GM18907 (cell line): ENCODE data around the gene POLR3E.

Experiments used
- ATAC-seq: cut with Tn5 transposase; IDR thresholded peaks from one replicate; pipeline ENCODE4 v1.9.1; 2021; ENCODE audit warnings: mild to moderate bottlenecking, moderate library complexity; ENCODE audit not compliant: unreplicated experiment

The POLR3E gene

DNA sequence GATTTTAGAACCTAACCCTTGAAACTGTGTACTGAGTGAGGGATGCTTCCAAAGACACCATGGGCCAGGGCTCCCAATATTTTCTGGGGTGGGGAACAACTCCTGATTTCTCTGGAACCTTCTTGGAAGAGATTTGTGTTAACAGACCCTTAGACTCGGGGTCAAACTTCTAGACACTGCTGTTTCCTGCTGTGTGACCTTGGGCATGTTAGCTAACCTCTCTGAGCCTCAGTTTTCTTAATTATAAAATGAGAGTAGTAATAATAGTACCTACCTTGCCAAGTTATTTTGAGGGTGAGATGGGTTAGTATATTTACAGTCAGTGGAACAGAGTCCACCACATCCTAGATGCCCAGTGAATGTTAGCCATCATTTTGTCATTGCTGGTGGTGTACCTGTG is 18.8 kb downstream of the POLR3E start:
- ATAC-seq: no peak

DNA sequence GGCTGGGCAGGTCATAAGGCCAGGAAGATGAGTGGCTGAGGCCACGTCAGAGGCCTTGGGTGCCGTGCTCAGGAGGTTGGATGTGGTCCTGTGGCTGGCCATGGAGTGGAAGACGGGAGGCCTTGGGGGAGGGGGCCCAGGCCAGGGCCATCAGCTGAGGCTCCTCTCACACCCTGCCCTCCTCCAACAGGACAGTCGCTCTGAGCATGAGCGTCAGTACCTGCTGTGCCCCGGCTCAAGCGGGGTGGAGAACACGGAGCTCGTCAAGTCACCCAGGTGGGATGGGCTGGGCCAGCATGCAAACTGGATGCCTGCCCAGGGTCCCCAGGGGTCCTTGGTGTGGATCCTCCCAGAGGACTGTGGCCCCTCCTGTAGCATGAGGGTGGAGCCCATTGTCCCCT is 19.2 kb downstream of the POLR3E start:
- ATAC-seq: no peak

DNA sequence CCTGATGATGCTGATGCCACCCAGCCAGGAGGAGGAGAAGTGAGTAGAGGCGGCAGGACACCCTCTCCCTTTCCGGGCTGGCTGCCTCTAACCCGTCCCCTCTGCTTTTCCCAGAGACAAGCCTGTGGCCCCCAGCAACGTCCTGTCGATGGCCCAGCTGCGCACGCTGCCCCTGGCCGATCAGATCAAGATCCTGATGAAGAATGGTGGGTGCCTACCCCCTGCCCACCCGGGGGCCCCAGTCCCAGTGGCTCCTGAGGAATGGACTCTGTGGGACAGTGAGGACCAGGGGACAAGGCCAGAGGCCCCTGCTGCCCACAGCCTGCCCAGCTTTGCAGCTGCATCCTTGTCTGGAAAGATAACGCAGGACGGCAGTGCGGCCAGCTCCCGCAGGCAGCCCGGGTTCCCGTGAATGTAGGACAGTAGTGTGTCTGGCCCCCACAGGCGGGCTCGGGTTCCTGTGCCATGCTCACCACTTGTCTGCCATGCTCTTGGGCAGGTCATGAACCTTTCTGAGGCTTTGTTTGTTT is 19.9 kb downstream of the POLR3E start:
- ATAC-seq: no peak

DNA sequence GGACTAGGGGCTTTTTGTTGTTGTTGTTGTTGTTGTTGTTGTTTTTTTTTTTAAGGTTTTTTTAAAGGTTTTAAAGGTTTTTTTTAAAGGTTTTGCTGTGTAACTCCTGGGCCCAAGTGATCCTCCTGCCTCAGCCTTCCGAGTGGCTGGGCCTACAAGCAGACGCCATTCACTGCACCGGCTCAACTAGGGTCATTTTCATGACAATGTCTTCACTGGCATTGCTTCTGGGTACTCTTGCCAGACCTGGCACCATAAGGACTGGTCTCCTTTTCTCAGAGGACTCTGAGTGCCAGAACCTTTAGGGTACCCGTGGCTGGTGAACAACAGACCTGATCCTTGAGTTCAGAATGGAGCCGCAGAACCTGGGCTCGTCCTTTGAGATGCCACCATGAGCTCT is 20.4 kb downstream of the POLR3E start:
- ATAC-seq: no peak

DNA sequence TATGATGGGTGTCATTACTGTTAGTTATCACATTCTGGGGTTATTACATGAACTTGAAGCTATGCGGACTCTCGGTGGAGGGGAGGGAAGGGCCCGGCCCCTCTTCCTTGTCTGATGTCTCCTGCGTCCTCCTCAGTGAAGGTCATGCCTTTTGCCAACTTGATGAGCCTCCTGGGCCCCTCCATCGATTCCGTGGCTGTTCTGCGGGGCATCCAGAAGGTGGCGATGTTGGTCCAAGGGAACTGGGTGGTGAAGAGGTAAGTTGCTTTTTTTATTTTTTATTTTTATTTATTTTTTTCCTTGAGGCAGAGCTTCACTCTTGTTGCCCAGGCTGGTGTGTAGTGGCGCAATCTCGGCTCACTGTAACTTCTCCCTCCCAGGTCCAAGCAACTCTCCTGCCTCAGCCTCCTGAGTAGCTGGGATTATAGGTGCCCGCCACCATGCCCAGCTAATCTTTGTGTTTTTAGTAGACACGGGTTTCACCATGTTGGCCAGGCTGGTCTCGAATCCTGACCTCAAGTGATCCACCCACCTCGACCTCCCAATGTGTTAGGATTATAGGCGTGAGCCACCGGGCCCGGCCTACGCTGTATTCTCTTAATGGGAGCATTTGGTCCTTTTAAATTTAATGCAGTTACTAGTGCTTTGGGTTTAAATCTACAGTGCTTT is 21.6 kb downstream of the POLR3E start:
- no peak for ATAC-seq

DNA sequence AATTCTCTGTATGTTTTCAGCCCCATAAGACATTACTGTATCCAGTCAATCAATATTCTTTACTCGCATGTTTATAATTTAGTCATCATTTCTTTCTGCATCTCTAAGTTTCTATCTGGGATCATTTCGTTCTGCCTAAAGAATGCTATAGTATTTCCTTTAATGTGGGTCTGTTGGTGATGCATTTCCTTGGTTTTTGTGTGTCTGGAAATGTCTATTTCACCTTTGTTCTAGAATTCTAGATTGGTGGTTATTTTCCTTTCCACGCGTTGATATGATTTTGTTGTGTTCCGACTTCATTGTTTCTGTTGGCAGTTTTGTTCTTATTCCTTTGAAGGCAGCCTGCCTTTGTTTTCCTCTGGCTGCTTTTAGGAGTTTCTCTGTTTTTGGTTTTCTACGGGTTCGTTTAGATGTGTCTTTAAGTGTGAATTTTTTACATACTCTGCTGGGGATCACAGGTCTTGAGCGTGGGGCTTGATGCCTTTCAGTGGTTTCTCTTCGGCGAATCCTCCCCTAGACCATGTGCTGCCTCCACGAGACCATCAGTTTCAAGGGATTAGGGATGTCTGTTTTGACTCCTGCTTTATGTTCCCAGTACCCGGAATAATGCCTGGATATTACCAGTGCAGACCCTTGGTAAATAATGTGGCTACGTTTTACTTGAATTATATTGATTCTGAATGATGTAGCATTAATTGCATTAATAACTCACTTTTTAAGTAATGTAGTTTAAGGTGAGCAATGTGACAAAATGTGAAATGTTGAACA is 23.5 kb downstream of the POLR3E start:
- no peak for ATAC-seq

DNA sequence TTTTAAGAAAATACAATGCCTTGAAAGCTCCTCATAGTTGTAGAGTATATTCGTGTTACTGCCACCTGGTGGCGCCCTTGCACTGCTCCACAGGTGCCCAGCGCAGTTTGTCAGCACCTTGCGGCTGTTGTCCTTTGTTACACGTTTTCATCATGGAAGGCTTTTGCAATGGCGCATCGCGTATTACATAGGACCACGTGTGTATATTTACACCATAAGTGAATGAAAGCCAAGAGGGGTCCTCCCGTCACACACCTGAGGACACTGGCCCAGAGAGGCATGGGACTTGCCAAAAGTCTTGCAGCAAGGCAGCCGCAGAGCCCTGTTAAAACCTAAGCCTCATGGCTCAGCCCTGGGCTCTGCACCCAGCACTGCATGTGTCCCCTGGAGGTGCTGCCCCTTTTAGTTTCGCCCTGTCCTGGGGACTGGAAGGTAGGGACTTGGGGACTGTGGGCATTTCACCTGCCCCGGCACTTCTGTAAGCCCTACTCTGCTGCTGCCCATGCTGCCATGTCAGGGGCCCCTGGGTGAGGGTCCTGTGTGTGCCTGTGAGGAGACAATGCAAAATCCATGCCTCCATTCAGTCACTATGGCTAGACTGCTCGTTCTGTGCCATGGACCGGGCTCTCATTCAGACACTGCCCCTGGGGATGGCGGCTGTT is 24.3 kb downstream of the POLR3E start:
- no peak for ATAC-seq

DNA sequence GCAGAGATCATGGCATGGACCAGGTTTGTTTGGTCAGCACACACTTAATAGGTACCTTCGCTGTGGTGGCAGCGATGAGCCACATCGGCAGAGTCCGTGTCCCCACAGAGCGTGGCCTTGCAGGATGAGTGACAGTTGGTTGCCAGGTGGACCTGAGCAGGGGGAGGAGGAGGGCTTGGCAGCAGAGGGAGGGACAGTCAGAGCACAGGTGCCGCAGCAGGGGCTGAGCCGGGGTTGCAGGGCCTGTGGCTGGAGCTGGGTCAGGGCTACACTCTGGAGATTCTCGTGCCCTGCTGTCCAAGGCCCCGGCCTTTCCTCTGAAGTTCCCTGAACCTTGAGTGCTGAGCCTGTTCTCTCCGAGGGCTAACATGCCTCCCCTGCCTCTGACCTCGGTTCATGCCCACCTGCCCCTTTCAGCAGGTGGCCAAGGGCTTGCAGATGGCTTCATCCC is 24.8 kb downstream of the POLR3E start:
- ATAC-seq: no peak

DNA sequence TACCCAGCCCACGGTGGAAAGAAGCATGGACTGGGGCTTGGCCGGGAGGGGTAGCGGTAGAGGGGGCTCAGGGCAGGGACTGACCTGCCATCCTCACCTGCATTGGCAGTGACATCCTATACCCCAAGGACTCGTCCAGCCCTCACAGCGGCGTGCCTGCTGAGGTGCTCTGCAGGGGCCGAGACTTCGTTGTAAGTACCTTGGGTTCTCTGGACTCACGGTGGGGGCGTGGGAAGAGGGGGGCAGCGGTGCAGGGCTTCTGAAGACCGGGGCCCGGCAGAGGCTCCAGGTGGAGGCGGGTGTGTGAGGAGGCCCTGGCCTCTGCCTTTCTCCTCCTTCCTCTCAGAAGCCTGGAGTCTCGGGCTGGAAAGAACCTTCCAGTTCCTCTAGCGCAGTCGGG is 25.5 kb downstream of the POLR3E start:
- no peak for ATAC-seq

DNA sequence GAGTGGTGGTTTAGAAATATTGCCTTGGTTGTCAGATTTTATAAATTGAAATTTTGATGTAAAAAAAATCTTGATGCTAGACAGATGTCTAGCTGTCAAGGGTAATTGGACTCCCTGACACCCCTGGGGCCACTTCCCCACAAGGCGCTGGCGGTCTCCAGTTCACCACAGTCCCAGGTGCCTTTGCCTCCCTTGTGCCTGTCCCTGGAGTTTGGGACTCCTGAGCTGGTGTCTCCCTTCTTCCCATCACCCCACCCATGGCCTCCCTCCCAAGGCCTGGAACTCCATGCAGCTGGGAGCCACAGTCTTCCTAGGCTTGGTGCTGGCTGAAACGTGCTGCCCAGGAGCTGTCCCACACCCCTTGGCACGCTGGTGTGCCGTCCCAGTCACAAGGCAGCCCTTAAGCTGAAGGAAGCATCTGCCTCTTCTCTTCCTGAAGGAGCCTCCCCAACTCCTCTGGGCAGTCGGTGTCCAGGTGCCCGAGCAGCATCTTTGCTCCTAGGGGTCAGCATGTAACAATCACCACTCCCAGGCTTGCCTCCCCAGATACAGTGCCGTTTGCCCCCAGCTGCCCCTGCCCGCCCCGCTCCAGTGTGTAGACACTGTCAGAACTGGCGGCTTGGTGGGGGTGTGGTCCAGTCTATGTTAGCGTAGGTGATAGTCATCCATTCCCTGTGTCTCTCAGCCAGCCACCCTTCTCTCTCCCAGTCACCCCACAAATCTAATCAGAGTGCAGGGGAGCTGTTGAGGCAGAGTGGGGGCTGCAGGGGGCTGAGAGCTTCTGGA is 26.2 kb downstream of the POLR3E start:
- ATAC-seq: no peak

DNA sequence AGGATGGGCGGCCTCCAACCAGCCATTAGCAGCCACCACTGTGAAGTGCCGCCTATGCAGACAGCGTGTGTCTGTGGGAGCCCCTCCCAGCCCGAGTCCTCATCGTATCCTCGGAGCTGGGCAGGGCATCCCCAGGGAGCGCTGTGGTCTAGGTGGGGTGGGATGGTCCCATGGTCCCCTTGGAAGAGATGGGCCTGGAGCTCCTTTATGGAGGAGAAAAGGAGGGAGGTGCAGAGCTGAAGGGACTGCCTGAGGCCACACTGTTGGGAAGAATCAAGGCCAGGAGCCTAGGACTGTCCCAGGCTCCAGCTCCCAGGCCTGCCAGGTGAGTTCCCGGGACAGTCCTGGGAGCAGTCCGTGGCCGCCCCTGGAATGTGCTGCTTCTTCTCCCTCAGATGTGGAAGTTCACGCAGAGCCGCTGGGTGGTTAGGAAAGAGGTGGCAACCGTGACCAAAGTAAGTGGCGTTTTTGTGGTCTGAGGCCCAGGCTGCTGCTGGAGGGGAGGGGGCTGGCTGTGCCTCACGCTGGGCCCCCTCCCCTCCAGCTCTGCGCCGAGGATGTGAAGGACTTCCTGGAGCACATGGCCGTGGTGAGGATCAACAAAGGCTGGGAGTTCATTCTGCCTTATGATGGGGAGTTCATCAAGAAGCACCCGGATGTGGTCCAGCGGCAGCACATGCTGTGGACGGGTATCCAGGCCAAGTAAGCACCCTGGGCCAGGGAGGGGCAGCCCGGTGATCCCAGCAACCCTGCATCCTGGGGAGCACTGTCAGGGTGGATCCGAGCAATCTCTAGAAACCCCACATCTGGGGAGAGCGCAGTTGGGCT is 27.0 kb downstream of the POLR3E start:
- ATAC-seq: no peak

DNA sequence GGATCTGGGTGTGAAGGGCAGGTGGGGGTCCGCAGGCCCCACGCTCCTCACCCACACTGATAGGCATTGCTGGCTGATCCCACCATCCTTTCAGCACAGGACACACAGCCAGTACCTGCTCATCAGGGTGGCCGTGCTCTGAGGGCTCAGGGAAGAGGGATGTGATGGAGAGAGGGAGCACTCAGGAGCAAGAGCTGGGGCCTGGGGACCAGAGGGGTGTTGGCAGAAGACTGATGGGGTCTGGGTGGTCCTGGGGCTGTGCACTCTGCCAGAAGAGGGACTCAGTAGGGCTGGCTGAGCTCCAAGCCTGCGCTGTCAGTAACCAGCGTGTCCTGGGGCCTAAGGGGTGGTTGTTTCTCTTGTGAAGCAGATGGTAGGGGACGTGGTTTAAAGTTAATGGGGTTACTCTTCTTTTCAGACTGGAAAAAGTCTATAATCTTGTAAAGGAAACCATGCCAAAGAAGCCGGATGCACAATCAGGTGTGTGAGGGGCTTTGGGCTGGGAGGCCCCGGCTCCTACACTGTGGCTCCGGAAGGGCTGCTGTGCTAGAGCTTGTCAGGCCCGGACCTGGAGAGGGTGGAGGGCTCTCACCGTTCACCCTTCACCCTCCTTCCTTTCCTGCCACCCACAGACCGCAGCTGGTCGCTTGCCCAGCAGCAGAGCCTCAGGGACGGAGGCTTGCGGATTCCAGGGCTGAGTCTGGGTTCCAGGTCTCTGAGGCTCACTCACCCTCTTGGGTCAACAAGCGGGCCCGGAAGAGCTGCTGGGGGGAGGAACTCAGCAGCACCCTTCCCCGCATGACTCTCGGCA is 27.8 kb downstream of the POLR3E start:
- ATAC-seq: no peak

DNA sequence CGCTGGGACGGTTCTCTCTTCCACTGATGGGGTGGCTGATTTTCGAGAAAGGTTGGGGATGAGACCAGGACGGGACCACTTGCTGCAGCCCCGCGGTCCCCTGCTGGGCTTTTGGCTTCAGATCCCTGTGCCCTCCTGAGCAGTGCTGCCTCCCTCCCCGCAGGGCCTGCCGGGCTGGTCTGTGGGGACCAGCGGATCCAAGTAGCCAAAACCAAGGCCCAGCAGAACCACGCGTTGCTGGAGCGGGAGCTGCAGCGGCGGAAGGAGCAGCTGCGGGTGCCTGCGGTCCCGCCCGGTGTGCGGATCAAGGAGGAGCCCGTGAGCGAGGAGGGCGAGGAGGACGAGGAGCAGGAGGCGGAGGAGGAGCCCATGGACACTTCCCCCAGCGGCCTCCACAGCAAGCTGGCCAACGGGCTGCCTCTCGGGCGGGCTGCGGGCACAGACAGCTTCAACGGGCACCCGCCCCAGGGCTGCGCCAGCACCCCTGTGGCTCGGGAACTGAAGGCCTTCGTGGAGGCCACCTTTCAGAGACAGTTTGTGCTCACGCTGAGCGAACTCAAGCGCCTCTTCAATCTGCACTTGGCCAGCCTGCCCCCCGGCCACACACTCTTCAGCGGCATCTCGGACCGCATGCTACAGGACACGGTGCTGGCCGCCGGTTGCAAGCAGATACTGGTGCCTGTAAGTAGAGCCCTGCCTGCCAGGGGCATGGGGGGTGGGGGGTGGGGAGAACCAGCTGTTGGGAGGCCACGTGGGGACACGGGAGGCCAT is 28.6 kb downstream of the POLR3E start:
- no peak for ATAC-seq

DNA sequence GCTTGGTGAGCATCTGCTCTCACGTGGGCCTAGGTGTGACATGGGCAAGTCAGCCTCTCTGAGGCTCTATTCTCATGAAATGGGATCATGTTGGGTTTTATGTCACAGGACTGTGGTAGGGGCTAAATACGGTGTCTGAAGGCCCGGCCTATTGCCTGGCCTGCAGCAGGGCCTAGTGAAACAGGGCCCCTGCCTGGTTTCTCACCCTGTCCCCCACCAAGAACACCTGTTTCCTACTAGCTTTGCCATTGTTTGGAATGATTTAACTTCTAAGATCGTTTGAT is 29.1 kb downstream of the POLR3E start:
- ATAC-seq: no peak

DNA sequence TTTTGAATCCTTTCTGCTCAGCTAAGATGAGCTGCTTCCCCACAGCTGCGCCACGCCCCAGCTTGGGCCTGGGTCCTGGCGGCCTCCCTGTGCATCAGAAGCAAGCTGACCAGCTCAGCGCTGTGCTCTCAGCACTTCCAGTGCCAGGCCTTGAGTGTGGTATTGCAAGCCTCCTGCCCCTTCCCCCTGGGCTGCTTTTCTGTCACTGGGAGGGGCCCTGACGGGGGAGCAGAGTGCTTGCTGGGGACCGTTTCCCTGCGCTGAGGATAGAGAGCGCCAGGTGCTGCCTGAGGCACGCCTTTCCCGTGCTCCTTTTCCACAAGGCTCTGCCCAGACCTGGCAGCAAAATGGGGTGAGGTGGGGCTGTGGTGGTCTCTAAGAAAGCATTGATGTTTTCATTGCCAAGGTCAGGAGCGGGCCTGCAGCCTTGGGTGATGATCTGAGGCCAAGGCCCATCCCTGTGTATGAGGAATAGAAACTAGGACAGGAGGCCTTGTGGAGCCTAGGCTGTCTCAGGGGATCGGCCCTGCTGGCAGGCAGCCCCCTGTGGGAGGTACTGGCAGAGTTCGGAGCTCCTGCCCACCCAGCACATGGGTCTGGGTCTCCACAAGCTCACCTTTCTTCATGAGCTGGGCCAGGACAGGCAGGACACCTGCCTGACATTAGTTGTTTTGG is 29.7 kb downstream of the POLR3E start:
- ATAC-seq: no peak

DNA sequence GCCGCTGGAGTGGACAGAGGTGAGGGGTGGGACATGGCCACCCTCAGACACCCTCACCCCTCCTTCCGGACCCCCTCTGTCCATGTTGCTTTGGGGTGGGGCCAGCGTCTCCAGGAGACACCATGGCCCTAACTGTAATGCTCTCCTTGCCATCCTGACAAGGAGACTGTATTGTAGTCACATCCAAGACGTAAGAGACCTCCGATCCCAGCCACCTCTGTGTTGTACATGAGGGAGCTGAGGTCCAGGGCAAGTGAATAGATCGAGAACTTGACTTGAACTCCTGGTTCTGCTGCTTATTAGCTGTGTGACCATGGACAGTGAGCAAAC is 30.2 kb downstream of the POLR3E start:
- no peak for ATAC-seq

DNA sequence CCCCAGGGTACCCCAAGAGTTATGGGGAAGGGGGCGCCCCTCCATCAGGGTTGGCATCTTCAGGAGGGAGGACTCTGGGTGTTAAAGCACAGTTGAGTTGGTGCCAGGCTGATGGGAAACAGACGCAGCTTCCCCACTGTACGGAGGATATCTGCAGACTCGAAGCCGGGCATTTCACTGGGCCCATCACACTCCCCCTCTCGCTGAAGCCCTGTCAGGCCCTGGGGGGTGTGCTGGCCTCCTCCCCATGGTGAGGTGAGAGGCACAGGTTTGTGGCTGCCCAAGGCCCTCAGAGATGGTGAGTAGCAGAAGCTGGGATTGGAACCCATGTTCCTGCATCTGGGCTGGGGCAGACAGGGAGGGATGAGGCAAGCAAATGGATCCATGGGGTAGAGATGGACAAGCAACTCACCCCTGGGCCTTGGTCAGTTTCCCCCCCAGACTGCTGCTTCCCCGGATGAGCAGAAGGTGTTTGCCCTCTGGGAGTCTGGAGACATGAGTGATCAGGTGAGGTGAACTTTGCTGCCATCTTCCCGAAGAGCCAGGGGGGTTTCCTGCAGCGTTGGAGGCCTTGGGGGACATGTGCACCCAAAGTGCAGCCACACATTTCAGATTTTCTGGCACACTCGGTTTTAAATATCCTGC is 31.0 kb downstream of the POLR3E start:
- no peak for ATAC-seq

DNA sequence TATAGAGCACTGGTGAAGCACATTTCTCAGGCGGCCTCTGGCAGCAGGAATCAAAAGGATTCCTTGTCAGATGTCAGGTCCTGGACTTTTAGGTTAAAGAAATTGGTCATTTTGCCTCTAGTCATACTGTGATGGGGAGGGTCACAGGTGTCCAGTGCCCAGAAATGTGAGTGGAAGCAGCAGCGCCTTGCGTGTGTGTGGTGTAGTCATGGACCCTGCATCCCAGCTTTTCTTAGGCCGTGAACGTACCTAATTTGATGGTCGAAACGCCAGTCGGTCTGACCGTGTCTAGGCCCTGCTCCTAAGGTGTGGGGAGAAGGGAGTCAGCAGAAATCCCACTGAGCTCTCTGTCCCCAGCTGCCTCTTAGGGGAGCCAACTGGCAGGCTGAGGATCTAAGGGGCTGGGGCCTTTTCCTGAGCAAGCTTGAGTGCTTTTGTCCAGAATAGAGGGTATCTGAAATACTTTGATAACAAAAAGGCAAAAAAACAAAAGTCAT is 32.0 kb downstream of the POLR3E start:
- no peak for ATAC-seq
